IMR-90 (cell line): ENCODE data around the gene HES4. TPM values are rescaled to one million over a fixed set of nuclear protein-coding genes. Genes with fewer than 3 reads are reported as not detected.
A peak's percentile ranks its signal among the peaks of the same experiment; 100 is the strongest.

Experiments
- ATAC-seq: fragments of 200-7000 bp; cut with Tn5 transposase; 2 replicates; pipeline ENCODE4 v1.9.1; 2020; ENCODE audit warnings: low read depth, mild to moderate bottlenecking, moderate library complexity
- BruUV-seq: library from RNA; stranded (reverse); fragments of 400-500 nt; replicated peaks from 2 replicates; lab custom pipeline; 2021; lab: Mats Ljungman, UMichigan
- CTCF ChIA-PET: fragments of 300-600 bp; formaldehyde crosslinking; extraction: SDS; loops from one replicate; lab custom pipeline; 2021; ENCODE audit warnings: antibody characterized with exemption; lab: Yijun Ruan, JAX
- POLR2A ChIA-PET: fragments of 300-600 bp; sonication (Branson Sonifier 250); formaldehyde crosslinking; loops from one replicate; lab custom pipeline; 2022; ENCODE audit warnings: antibody characterized with exemption; ENCODE audit not compliant: unreplicated experiment; lab: Charles Lee
- DNase-seq: peaks from one replicate; pipeline ENCODE4 v3.0.0; 2013
- H2AFZ ChIP-seq: replicated peaks from 2 replicates; pipeline ENCODE3; 2013; ENCODE audit warnings: low read length, mild to moderate bottlenecking; ENCODE audit not compliant: poor library complexity
- H2AK5ac ChIP-seq: 2 replicates; pipeline ENCODE4 v1.6.1; 2013; ENCODE audit warnings: low read depth, low read length, inconsistent platforms
- H2AK9ac ChIP-seq: replicated peaks from 2 replicates; pipeline ENCODE3; 2013; ENCODE audit warnings: mild to moderate bottlenecking, low read depth, low read length, moderate library complexity; ENCODE audit not compliant: poor library complexity
- H2BK120ac ChIP-seq: 2 replicates; pipeline ENCODE4 v1.6.1; 2013; ENCODE audit warnings: low read depth, low read length, inconsistent platforms
- H2BK15ac ChIP-seq: 3 replicates; pipeline ENCODE4 v1.6.1; 2013; ENCODE audit warnings: low read depth, low read length, inconsistent platforms
- H2BK20ac ChIP-seq: 2 replicates; pipeline ENCODE4 v1.6.1; 2013; ENCODE audit warnings: low read depth, mild to moderate bottlenecking, inconsistent platforms, low read length, moderate library complexity
- H2BK5ac ChIP-seq: 2 replicates; pipeline ENCODE4 v1.6.1; 2013; ENCODE audit warnings: mild to moderate bottlenecking, low read depth, low read length, inconsistent platforms; ENCODE audit not compliant: poor library complexity, severe bottlenecking
- H3K14ac ChIP-seq: replicated peaks from 2 replicates; pipeline ENCODE4 v1.6.1; 2013; ENCODE audit warnings: low read depth, low read length, inconsistent platforms
- H3K18ac ChIP-seq: 2 replicates; pipeline ENCODE4 v1.6.1; 2013; ENCODE audit warnings: low read depth, low read length, control low read depth
- H3K23ac ChIP-seq: 2 replicates; pipeline ENCODE4 v1.6.1; 2013; ENCODE audit warnings: low read depth, low read length, inconsistent platforms
- H3K27ac ChIP-seq: 2 replicates; pipeline ENCODE4 v1.5.1; 2013; ENCODE audit warnings: mild to moderate bottlenecking, control low read depth, low read length; ENCODE audit not compliant: insufficient read depth
- H3K27me3 ChIP-seq: 2 replicates; pipeline ENCODE4 v1.6.1; 2013; ENCODE audit warnings: low read length; ENCODE audit not compliant: control insufficient read depth, insufficient read depth
- H3K36me3 ChIP-seq: 2 replicates; pipeline ENCODE4 v1.6.1; 2013; ENCODE audit warnings: low read length, mixed read lengths; ENCODE audit not compliant: control insufficient read depth, insufficient read depth
- H3K4ac ChIP-seq: 2 replicates; pipeline ENCODE4 v1.6.1; 2013; ENCODE audit warnings: low read depth, low read length, inconsistent platforms
- H3K4me1 ChIP-seq: 2 replicates; pipeline ENCODE4 v1.6.1; 2013; ENCODE audit warnings: low read length, mixed read lengths; ENCODE audit not compliant: control insufficient read depth, insufficient read depth
- H3K4me2 ChIP-seq: 2 replicates; pipeline ENCODE4 v1.6.1; 2013; ENCODE audit warnings: low read depth, mild to moderate bottlenecking, control low read depth, low read length, moderate library complexity
- H3K4me3 ChIP-seq: 2 replicates; pipeline ENCODE4 v1.5.1; 2013; ENCODE audit warnings: low read depth, mild to moderate bottlenecking, control low read depth, low read length, moderate library complexity; ENCODE audit not compliant: insufficient read depth
- H3K56ac ChIP-seq: 2 replicates; pipeline ENCODE4 v1.6.1; 2013; ENCODE audit warnings: low read length, inconsistent platforms; ENCODE audit not compliant: insufficient read depth; ENCODE audit errors: extremely low read depth
- H3K79me1 ChIP-seq, 2 experiments: 2 replicates each; pipeline ENCODE4 v1.6.1; 2013; ENCODE audit warnings: low read length in 2 of 2, inconsistent platforms in 1 of 2, low read depth in 1 of 2
- H3K9ac ChIP-seq: 2 replicates; pipeline ENCODE4 v1.6.1; 2013; ENCODE audit warnings: low read depth, low read length, control low read depth
- H3K9me1 ChIP-seq: 2 replicates; pipeline ENCODE4 v1.6.1; 2013; ENCODE audit warnings: low read length, inconsistent platforms; ENCODE audit not compliant: insufficient read depth
- H3K9me3 ChIP-seq: 2 replicates; pipeline ENCODE4 v1.6.1; 2013; ENCODE audit warnings: low read length; ENCODE audit not compliant: control insufficient read depth, insufficient read depth
- H4K20me1 ChIP-seq: 2 replicates; pipeline ENCODE4 v1.6.1; 2013; ENCODE audit warnings: low read length, inconsistent platforms; ENCODE audit not compliant: insufficient read depth
- H4K5ac ChIP-seq: 2 replicates; pipeline ENCODE4 v1.6.1; 2013; ENCODE audit warnings: mild to moderate bottlenecking, low read depth, low read length, control low read depth
- H4K8ac ChIP-seq, 2 experiments: 2 replicates each; pipeline ENCODE4 v1.6.1; 2013; ENCODE audit warnings: low read depth in 2 of 2, low read length in 2 of 2, control low read depth in 1 of 2, inconsistent platforms in 1 of 2
- H4K91ac ChIP-seq: 2 replicates; pipeline ENCODE4 v1.6.1; 2013; ENCODE audit warnings: low read depth, low read length, inconsistent platforms; ENCODE audit not compliant: insufficient read depth
- CHD1 ChIP-seq: IDR thresholded peaks from 2 replicates; pipeline ENCODE4 v1.6.1; 2012; ENCODE audit warnings: low read depth, low read length, improper control_type of control experiment
- MAFK ChIP-seq: IDR thresholded peaks from 2 replicates; pipeline ENCODE4 v1.6.1; 2012; ENCODE audit warnings: low read depth, low read length, improper control_type of control experiment
- MAZ ChIP-seq: IDR thresholded peaks from 2 replicates; pipeline ENCODE4 v1.6.1; 2012; ENCODE audit warnings: low read depth, mild to moderate bottlenecking, low read length, improper control_type of control experiment, moderate library complexity, borderline replicate concordance
- MXI1 ChIP-seq: IDR thresholded peaks from 2 replicates; pipeline ENCODE4 v1.6.1; 2012; ENCODE audit warnings: low read depth, mild to moderate bottlenecking, low read length, moderate library complexity, borderline replicate concordance
- RAD21 ChIP-seq: IDR thresholded peaks from 2 replicates; pipeline ENCODE4 v1.6.1; 2012; ENCODE audit warnings: low read length, improper control_type of control experiment
- RCOR1 ChIP-seq: IDR thresholded peaks from 2 replicates; pipeline ENCODE4 v1.6.1; 2012; ENCODE audit warnings: mild to moderate bottlenecking, low read length, improper control_type of control experiment; ENCODE audit not compliant: insufficient replicate concordance
- RFX5 ChIP-seq: IDR thresholded peaks from 2 replicates; pipeline ENCODE4 v1.8.0; 2012; ENCODE audit warnings: low read depth, mild to moderate bottlenecking, low read length, moderate library complexity
- SMC3 ChIP-seq: fragments of 150-350 bp; IDR thresholded peaks from 2 replicates; pipeline ENCODE4 v1.6.1; 2016; ENCODE audit warnings: low read depth, mild to moderate bottlenecking, antibody characterized with exemption, low read length, moderate library complexity
- WGBS, 2 experiments: methylation state at CpG; one replicate each; pipeline versions ENCODE4 v1.1.5 to v1.1.7; 2013; ENCODE audit warnings: missing lambda C conversion rate in 2 of 2; ENCODE audit not compliant: insufficient read length in 1 of 2; ENCODE audit errors: extremely low coverage in 2 of 2; 5-methylcytosine and 5-hydroxymethylcytosine counted together
- dilution Hi-C: fragments of 300-500 bp; cut with HindIII; formaldehyde crosslinking; loops from one replicate; pipeline ENCODE4 v1.14.3; 2018; ENCODE audit warnings: low sequenced_read_pairs; ENCODE audit not compliant: unreplicated experiment
- in situ Hi-C: fragments of 300-500 bp; cut with MboI; formaldehyde crosslinking; loops from 3 replicates; pipeline ENCODE4 v1.14.3; 2019; ENCODE audit warnings: low sequenced_read_pairs, inconsistent platforms, mixed read lengths
- intact Hi-C: fragments of 100-400 bp; cut with micrococcal nuclease; formaldehyde crosslinking; loops from 2 replicates; pipeline ENCODE4 v1.10.0; 2022
- polyA plus RNA-seq, 3 experiments: library from polyadenylated mRNA; depleted of rRNA; stranded (reverse); fragments of >200 nt; gene quantifications; 2 replicates each; pipeline ENCODE4 v1.2.3, GENCODE V29; 2012; ENCODE audit warnings: low replicate concordance in 1 of 3
- total RNA-seq: library from RNA; depleted of rRNA; stranded (reverse); fragments of >200 nt; gene quantifications from 2 replicates; pipeline ENCODE4 v1.2.3, GENCODE V29; 2012
- TF ChIP-seq, protein P1 (sequence below): fragments of 150-350 bp; IDR thresholded peaks from 2 replicates; pipeline ENCODE4 v1.6.1; 2016; ENCODE audit warnings: low read depth, mild to moderate bottlenecking, low read length, moderate library complexity, borderline replicate concordance
- TF ChIP-seq, protein P2 (sequence below): conservative IDR thresholded peaks from 2 replicates; pipeline ENCODE4 v1.5.1; 2012; ENCODE audit warnings: mild to moderate bottlenecking, low read depth, low read length, improper control_type of control experiment

Gene HES4
- total and polyA plus RNA-seq, 2 of the 4 experiments (the other 2 are of a cell fraction) = 1.4 to 11.7 TPM

DNA sequence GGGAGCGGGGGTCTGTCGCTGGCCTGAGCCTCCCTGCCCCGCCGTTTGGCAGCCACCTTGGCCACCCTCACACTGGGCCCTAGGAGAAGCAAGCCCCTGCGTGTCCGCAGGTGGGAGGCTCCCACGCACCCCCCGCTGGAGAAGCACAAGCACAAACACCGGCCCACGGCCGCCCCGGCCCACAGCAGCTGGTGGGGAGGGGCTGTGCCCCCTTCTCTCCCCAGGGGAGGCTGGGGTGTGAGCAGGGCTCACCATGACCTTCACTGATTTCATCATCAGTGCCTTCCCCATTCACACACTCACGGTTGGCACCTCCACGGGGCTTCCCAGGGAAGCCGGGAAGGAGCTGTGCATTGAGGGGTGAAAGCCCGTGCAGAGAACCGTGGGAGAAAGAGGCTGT, 27.9 kb upstream of the HES4 start:
- Histone ChIP-seq H3K56ac (no peak overlapping the region), H3K9me1 (peaks cover 2% of the 10 kb centered on the region; the same call in 1 of the 2 replicates), H3K9me3 (no peaks in the 10 kb centered on the region), H2AK9ac (peak overlapping the region; percentile 37), H3K36me3 (peaks cover 22% of the 10 kb centered on the region), H2AK5ac (no peak overlapping the region), H3K18ac (no peak overlapping the region), H3K23ac (no peak overlapping the region), H4K5ac (no peak overlapping the region), H3K27ac (no peak overlapping the region), H4K8ac (no peak overlapping the region), H4K20me1 (peaks cover 78% of the 10 kb centered on the region), H3K27me3 (no peaks in the 10 kb centered on the region), H2BK5ac (no peak overlapping the region), H3K4me1 (peaks cover 13% of the 10 kb centered on the region), H2BK15ac (no peak overlapping the region), H3K4me3 (no peak overlapping the region), H3K79me1 (peaks cover 21 to 65% of the 10 kb centered on the region in 2 experiments), H3K4ac (no peak overlapping the region), H2AFZ (no peak overlapping the region), H3K4me2 (no peak overlapping the region), H2BK20ac (no peak overlapping the region), H3K9ac (no peak overlapping the region), H3K14ac (no peak overlapping the region), H4K91ac (no peak overlapping the region), H2BK120ac (no peak overlapping the region)
- no TSS peak for BruUV-seq
- ChIA-PET POLR2A (no interaction called here), CTCF (no interaction called here)
- no peak for DNase-seq
- WGBS, 2 experiments = 100% methylated on average over 1 of the region's 17 CpGs; no CpG with 5 or more reads in 1 of the 2 experiments
- in situ Hi-C loops (no loop called here), intact Hi-C loops (no loop called here), dilution Hi-C loops (no loop called here)
- no peak for ATAC-seq
- TF ChIP-seq RCOR1 = no peak
- TF ChIP-seq, protein P1, sequence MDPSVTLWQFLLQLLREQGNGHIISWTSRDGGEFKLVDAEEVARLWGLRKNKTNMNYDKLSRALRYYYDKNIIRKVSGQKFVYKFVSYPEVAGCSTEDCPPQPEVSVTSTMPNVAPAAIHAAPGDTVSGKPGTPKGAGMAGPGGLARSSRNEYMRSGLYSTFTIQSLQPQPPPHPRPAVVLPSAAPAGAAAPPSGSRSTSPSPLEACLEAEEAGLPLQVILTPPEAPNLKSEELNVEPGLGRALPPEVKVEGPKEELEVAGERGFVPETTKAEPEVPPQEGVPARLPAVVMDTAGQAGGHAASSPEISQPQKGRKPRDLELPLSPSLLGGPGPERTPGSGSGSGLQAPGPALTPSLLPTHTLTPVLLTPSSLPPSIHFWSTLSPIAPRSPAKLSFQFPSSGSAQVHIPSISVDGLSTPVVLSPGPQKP = no peak
- no peak for TF ChIP-seq RFX5
- TF ChIP-seq CHD1 = no peak
- no peak for TF ChIP-seq MXI1
- no peak for TF ChIP-seq RAD21
- TF ChIP-seq MAFK = no peak
- TF ChIP-seq, protein P2, sequence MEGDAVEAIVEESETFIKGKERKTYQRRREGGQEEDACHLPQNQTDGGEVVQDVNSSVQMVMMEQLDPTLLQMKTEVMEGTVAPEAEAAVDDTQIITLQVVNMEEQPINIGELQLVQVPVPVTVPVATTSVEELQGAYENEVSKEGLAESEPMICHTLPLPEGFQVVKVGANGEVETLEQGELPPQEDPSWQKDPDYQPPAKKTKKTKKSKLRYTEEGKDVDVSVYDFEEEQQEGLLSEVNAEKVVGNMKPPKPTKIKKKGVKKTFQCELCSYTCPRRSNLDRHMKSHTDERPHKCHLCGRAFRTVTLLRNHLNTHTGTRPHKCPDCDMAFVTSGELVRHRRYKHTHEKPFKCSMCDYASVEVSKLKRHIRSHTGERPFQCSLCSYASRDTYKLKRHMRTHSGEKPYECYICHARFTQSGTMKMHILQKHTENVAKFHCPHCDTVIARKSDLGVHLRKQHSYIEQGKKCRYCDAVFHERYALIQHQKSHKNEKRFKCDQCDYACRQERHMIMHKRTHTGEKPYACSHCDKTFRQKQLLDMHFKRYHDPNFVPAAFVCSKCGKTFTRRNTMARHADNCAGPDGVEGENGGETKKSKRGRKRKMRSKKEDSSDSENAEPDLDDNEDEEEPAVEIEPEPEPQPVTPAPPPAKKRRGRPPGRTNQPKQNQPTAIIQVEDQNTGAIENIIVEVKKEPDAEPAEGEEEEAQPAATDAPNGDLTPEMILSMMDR = no peak
- no peak for TF ChIP-seq SMC3
- no peak for TF ChIP-seq MAZ
